ENCODE results near the gene FLNB. TPM values are rescaled to one million over a fixed set of nuclear protein-coding genes. Genes with fewer than 3 reads are reported as not detected.

The FLNB gene
- total and polyA plus RNA-seq, 2 of the 13 experiments (the other 11 are each of a cell fraction or from before 2014, with no cell fraction given), result 106 to 130 TPM

- TF ChIP-seq POLR2AphosphoS2 (IDR thresholded peaks at IDR 0.05; ENCODE audit: low read depth, low read length), result no peak
- peak; percentile 90; the same call in 1 of the 2 replicates for TF ChIP-seq HOXA5 (CRISPR knock-in tag; IDR thresholded peaks at IDR 0.05)
- TF ChIP-seq MTF1 (CRISPR knock-in tag; IDR thresholded peaks at IDR 0.05), result no peak
- no peak for TF ChIP-seq ZBTB1 (CRISPR knock-in tag; IDR thresholded peaks at IDR 0.05; ENCODE audit: borderline replicate concordance)
- 0 out of 2 replicates have a peak, but pooled peaks have one; percentile 32 for TF ChIP-seq ZNF276 (CRISPR knock-in tag; IDR thresholded peaks at IDR 0.05; ENCODE audit: low read depth)
- TF ChIP-seq RNF2 (conservative IDR thresholded peaks at IDR 0.05; ENCODE audit: low read depth), result no peak
- TF ChIP-seq MAFK (conservative IDR thresholded peaks at IDR 0.05 in 1 of 2, IDR thresholded peaks at IDR 0.05 in 1 of 2; ENCODE audit: low read length in 2 of 2), result no peak
- no peak for TF ChIP-seq NCOA5 (CRISPR knock-in tag; IDR thresholded peaks at IDR 0.05)
- TF ChIP-seq ZNF672 (CRISPR knock-in tag; IDR thresholded peaks at IDR 0.05), result no peak
- TF ChIP-seq ARNTL (CRISPR knock-in tag; IDR thresholded peaks at IDR 0.05), result 0 out of 2 replicates have a peak, but pooled peaks have one; percentile 51
- TF ChIP-seq FOXC1 (CRISPR knock-in tag; IDR thresholded peaks at IDR 0.05; ENCODE audit: borderline replicate concordance), result no peak
- no peak for TF ChIP-seq ZNF674 (CRISPR knock-in tag; IDR thresholded peaks at IDR 0.05; ENCODE audit: low read depth)
- no peak for TF ChIP-seq IKZF1 (IDR thresholded peaks at IDR 0.05)
- 0 out of 2 replicates have a peak, but pooled peaks have one; percentile 48 for TF ChIP-seq HIVEP1 (CRISPR knock-in tag; IDR thresholded peaks at IDR 0.05)
- no peak for TF ChIP-seq AGO2 (optimal IDR thresholded peaks at IDR 0.05; ENCODE audit: low read depth, low read length)
- TF ChIP-seq PAX8 (CRISPR knock-in tag; IDR thresholded peaks at IDR 0.05; ENCODE audit: borderline replicate concordance), result no peak
- TF ChIP-seq SIN3A (IDR thresholded peaks at IDR 0.05; ENCODE audit: borderline replicate concordance, low read depth, low read length), result 0 out of 2 replicates have a peak, but pooled peaks have one; percentile 55
- peak; percentile 92 for TF ChIP-seq ZBTB21 (CRISPR knock-in tag; IDR thresholded peaks at IDR 0.05)
- peak; percentile 59; the same call in 1 of the 2 replicates for TF ChIP-seq ZNF362 (CRISPR knock-in tag; IDR thresholded peaks at IDR 0.05; ENCODE audit: borderline replicate concordance)
- TF ChIP-seq PHF8 (CRISPR knock-in tag; IDR thresholded peaks at IDR 0.05), result no peak
- TF ChIP-seq ZNF451 (CRISPR knock-in tag; IDR thresholded peaks at IDR 0.05), result no peak
- no peak for TF ChIP-seq FOXP1 (IDR thresholded peaks at IDR 0.05)
- TF ChIP-seq FOXP1 (CRISPR knock-in tag; IDR thresholded peaks at IDR 0.05), result peak; percentile 77; the same call in 1 of the 2 replicates
- TF ChIP-seq ZNF337 (CRISPR knock-in tag; IDR thresholded peaks at IDR 0.05; ENCODE audit: borderline replicate concordance, low read depth), result no peak
- TF ChIP-seq ZNF776 (CRISPR knock-in tag; IDR thresholded peaks at IDR 0.05), result no peak
- TF ChIP-seq RXRA (CRISPR knock-in tag; IDR thresholded peaks at IDR 0.05), result peak; percentile 84; the same call in 1 of the 2 replicates
- TF ChIP-seq MAX (IDR thresholded peaks at IDR 0.05), result peak; percentile 61
- TF ChIP-seq NR2F1 (CRISPR knock-in tag; IDR thresholded peaks at IDR 0.05), result peak in 1 of 2 experiments; percentile 58; a peak in 2 of 4 replicates
- no peak for TF ChIP-seq TMF1 (CRISPR knock-in tag; IDR thresholded peaks at IDR 0.05; ENCODE audit: low read depth)
- no peak for TF ChIP-seq RORA (CRISPR knock-in tag; IDR thresholded peaks at IDR 0.05)
- TF ChIP-seq SOX5 (CRISPR knock-in tag; IDR thresholded peaks at IDR 0.05; ENCODE audit: borderline replicate concordance), result peak; percentile 92
- peak in 1 of 2 experiments; percentile 49; a peak in 2 of 4 replicates for TF ChIP-seq POLR2A (IDR thresholded peaks at IDR 0.05; ENCODE audit: insufficient read depth in 1 of 2, low read depth in 2 of 2, low read length in 2 of 2)
Measured at GRCh38 chr3:58049143-58049785, 41.0 kb downstream of the FLNB start (continued).
